ENCODE measurements around the gene AACS. TPM values are rescaled to one million over a fixed set of nuclear protein-coding genes. Genes with fewer than 3 reads are reported as not detected.

AACS gene
- total and polyA plus RNA-seq, 8 donors: 15.0 to 56.5 (median 25.1) TPM

- Histone ChIP-seq H3K4me1 (peaks cover 30 to 51% (median 44%) of the 10 kb centered on the region in 4 donors), H3K27me3 (peaks cover 6 to 91% (median 46%) of the 10 kb centered on the region in 3 donors), H3K4me3 (peak overlapping the region; percentile 35 to 49 (median 46)), H3K27ac (no peak overlapping the region), H3K36me3 (no peaks in the 10 kb centered on the region), H3K9me3 (no peaks in the 10 kb centered on the region)
- intact Hi-C loops (cut with DNase I; ENCODE audit: low total_unique reads): loop anchor here (5.0 to 10.0 kb wide), 2 partner anchors 216 to 1688 kb away; no protein-coding TSS in a partner anchor
- no peak for DNase-seq
- 1 to 3% (median 1%) methylated on average over 20 to 90 of the region's 90 CpGs for WGBS, 5 donors
- TF ChIP-seq POLR2AphosphoS5 (IDR thresholded peaks at IDR 0.05) (no peak), POLR2A (IDR thresholded peaks at IDR 0.05) (no peak), CTCF (IDR thresholded peaks at IDR 0.05) (no peak), EP300 (IDR thresholded peaks at IDR 0.05) (no peak)
Observed at GRCh38 chr12:125186471-125187147, 121.4 kb downstream of the AACS start.

- Histone ChIP-seq H3K27ac (no peak overlapping the region), H3K36me3 (no peaks in the 10 kb centered on the region), H3K4me3 (peak overlapping the region; percentile 35 to 49 (median 46)), H3K27me3 (peaks cover 6 to 92% (median 46%) of the 10 kb centered on the region in 3 donors), H3K4me1 (peaks cover 30 to 51% (median 44%) of the 10 kb centered on the region in 4 donors), H3K9me3 (no peaks in the 10 kb centered on the region)
- DNase-seq: peak in 1 of 2 donors; percentile 39
- TF ChIP-seq POLR2AphosphoS5 (IDR thresholded peaks at IDR 0.05) (no peak), CTCF (IDR thresholded peaks at IDR 0.05) (no peak), POLR2A (IDR thresholded peaks at IDR 0.05) (no peak), EP300 (IDR thresholded peaks at IDR 0.05) (no peak)
- 0 to 2% (median 1%) methylated on average over 16 to 41 of the region's 41 CpGs for WGBS, 5 donors
- intact Hi-C loops (cut with DNase I; ENCODE audit: low total_unique reads): loop anchor here (5.0 to 10.0 kb wide), 2 partner anchors 215 to 1688 kb away; no protein-coding TSS in a partner anchor
Observed at GRCh38 chr12:125187148-125187745, 122.0 kb downstream of the AACS start.

GRCh38 chr12:125187780-125188741 lies 122.8 kb downstream of the AACS start:
- Histone ChIP-seq H3K9me3 (no peaks in the 10 kb centered on the region), H3K4me3 (peak overlapping the region in 2 of 4 donors; percentile 48 to 49), H3K27ac (no peak overlapping the region), H3K36me3 (no peaks in the 10 kb centered on the region), H3K27me3 (peaks cover 6 to 93% (median 54%) of the 10 kb centered on the region in 3 donors), H3K4me1 (peaks cover 27 to 48% (median 42%) of the 10 kb centered on the region in 4 donors)
- 2 to 4% (median 3%) methylated on average over 25 of the region's 25 CpGs for WGBS, 5 donors
- intact Hi-C loops (cut with DNase I; ENCODE audit: low total_unique reads): loop anchor here (5.0 to 10.0 kb wide), 2 partner anchors 214 to 1687 kb away; no protein-coding TSS in a partner anchor
- TF ChIP-seq POLR2AphosphoS5 (IDR thresholded peaks at IDR 0.05) (no peak), CTCF (IDR thresholded peaks at IDR 0.05) (no peak), POLR2A (IDR thresholded peaks at IDR 0.05) (no peak), EP300 (IDR thresholded peaks at IDR 0.05) (no peak)
- no peak for DNase-seq

- no peak overlapping the region for H3K4me3 ChIP-seq
- peaks cover 6 to 94% (median 57%) of the 10 kb centered on the region in 3 donors for H3K27me3 ChIP-seq
- DNase-seq: no peak
- no peaks in the 10 kb centered on the region for H3K36me3 ChIP-seq
- 9 to 15% (median 12%) methylated on average over 9 to 10 of the region's 10 CpGs for WGBS, 5 donors
- H3K4me1 ChIP-seq: peaks cover 21 to 42% (median 33%) of the 10 kb centered on the region in 4 donors
- intact Hi-C loops (cut with DNase I; ENCODE audit: low total_unique reads): loop anchor here (5.0 to 10.0 kb wide), 2 partner anchors 213 to 1686 kb away; no protein-coding TSS in a partner anchor
- no peak for TF ChIP-seq EP300 (IDR thresholded peaks at IDR 0.05)
- TF ChIP-seq POLR2A (IDR thresholded peaks at IDR 0.05): no peak
- TF ChIP-seq CTCF (IDR thresholded peaks at IDR 0.05): no peak
- TF ChIP-seq POLR2AphosphoS5 (IDR thresholded peaks at IDR 0.05): no peak
- no peak overlapping the region for H3K27ac ChIP-seq
- H3K9me3 ChIP-seq: no peaks in the 10 kb centered on the region
Observed at GRCh38 chr12:125189015-125189414, 123.8 kb downstream of the AACS start.
